NOMO-1 treated with DMSO at 0.1 percent for 48 hours (cell line): Measurements from ENCODE around the gene PPP1R3G.

ENCODE experiments used
- DNase-seq: peaks from one replicate; lab custom pipeline; 2025; ENCODE audit not compliant: unreplicated experiment; lab: John Stamatoyannopoulos, UW

PPP1R3G gene

GRCh38 chr6:5071216-5071615, 13.9 kb upstream of the PPP1R3G start:
- no peak for DNase-seq

GRCh38 chr6:5072440-5072839, 12.7 kb upstream of the PPP1R3G start:
- no peak for DNase-seq

GRCh38 chr6:5073992-5074391, 11.1 kb upstream of the PPP1R3G start:
- DNase-seq: no peak

- no peak for DNase-seq
Observed at GRCh38 chr6:5076931-5077330, 8.2 kb upstream of the PPP1R3G start.

GRCh38 chr6:5078121-5078669, 6.9 kb upstream of the PPP1R3G start:
- DNase-seq: peak; percentile 42

GRCh38 chr6:5079692-5080091, 5.4 kb upstream of the PPP1R3G start:
- no peak for DNase-seq

- DNase-seq: no peak
Observed at GRCh38 chr6:5080574-5080973, 4.6 kb upstream of the PPP1R3G start.

GRCh38 chr6:5081182-5081581, 4.0 kb upstream of the PPP1R3G start:
- no peak for DNase-seq

GRCh38 chr6:5081955-5082354, 3.2 kb upstream of the PPP1R3G start:
- no peak for DNase-seq

- peak; percentile 61 for DNase-seq
Observed at GRCh38 chr6:5082487-5083306, 2.4 kb upstream of the PPP1R3G start.

GRCh38 chr6:5083307-5083583, 1.9 kb upstream of the PPP1R3G start:
- DNase-seq: no peak

- no peak for DNase-seq
Observed at GRCh38 chr6:5083813-5084359, 1.3 kb upstream of the PPP1R3G start.

- DNase-seq: no peak
Observed at GRCh38 chr6:5084360-5084780, 771 bp upstream of the PPP1R3G start.

- DNase-seq: peak; percentile 30
Observed at GRCh38 chr6:5085648-5086293, 630 bp downstream of the PPP1R3G start.

GRCh38 chr6:5086294-5086890, 1.3 kb downstream of the PPP1R3G start:
- no peak for DNase-seq

GRCh38 chr6:5087389-5087788, 2.2 kb downstream of the PPP1R3G start:
- peak; percentile 87 for DNase-seq

GRCh38 chr6:5088780-5089179, 3.6 kb downstream of the PPP1R3G start:
- DNase-seq: no peak

GRCh38 chr6:5089481-5090438, 4.6 kb downstream of the PPP1R3G start:
- DNase-seq: no peak

- DNase-seq: no peak
Observed at GRCh38 chr6:5090603-5091002, 5.5 kb downstream of the PPP1R3G start.

- no peak for DNase-seq
Observed at GRCh38 chr6:5091210-5092069, 6.3 kb downstream of the PPP1R3G start.
